SH-SY5Y (cell line): ENCODE data around the gene TMC7.

ENCODE experiments used
- GATA2 ChIP-seq: IDR thresholded peaks from 2 replicates; pipeline ENCODE4 v1.6.1; 2011; ENCODE audit warnings: mild to moderate bottlenecking, low read depth, low read length
- GATA3 ChIP-seq: IDR thresholded peaks from 2 replicates; pipeline ENCODE4 v1.6.1; 2011; ENCODE audit warnings: low read depth, mild to moderate bottlenecking, low read length, moderate library complexity

Gene TMC7

GRCh38 chr16:18983565-18984434, at the start of gene TMC7:
TMC7 (plus strand) TSS chr16:18983934; CDS start chr16:18984064, 130 bp downstream.
- no peak for TF ChIP-seq GATA2
- no peak for TF ChIP-seq GATA3

- no peak for TF ChIP-seq GATA2
- no peak for TF ChIP-seq GATA3
Observed at GRCh38 chr16:18936727-18937340, 46.9 kb upstream of the TMC7 start.

- TF ChIP-seq GATA3: no peak
- TF ChIP-seq GATA2: no peak
Observed at GRCh38 chr16:18937390-18937789, 46.3 kb upstream of the TMC7 start.

DNA sequence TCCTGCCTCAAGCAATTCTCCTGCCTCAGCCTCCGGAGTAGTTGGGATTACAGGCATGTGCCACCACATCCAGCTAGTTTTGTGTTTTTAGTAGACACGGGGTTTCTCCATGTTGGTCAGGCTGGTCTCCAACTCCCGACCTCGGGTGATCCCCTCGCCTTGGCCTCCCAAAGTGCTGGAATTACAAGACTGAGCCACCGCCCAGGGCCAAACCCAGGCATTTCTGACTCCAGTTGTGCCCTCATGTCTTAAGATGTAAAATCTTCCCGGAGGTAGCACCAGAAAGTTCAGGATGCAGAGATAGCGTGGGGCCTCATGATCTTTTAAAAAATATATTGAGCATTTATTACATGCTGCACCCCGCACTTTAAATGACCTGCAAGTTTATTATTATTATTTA, 44.7 kb upstream of the TMC7 start:
- TF ChIP-seq GATA3 (no peak), GATA2 (no peak)

DNA sequence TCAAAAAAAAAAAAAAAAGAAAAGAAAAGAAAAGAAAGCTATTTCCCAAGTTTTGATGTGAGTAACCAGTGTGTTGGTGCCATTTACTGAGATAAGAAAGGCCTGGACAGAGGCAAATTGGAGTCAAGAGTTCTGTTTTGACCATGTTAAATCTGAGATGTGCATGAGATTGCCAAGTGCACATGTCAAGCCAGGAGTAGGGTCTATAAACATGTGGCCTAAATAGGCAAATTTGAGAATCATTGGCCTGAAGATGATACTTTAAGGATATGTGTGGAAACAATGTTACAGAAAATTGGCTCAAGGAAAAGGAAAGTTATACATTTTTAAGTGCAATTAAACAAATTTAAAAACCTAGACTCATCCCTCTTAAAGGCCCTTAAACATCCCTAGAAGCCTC, 42.3 kb upstream of the TMC7 start:
- no peak for TF ChIP-seq GATA2
- TF ChIP-seq GATA3: no peak

- no peak for TF ChIP-seq GATA3
- no peak for TF ChIP-seq GATA2
Observed at GRCh38 chr16:18942061-18942460, 41.7 kb upstream of the TMC7 start.

- TF ChIP-seq GATA2 (no peak), GATA3 (no peak)
Observed at GRCh38 chr16:18943414-18943813, 40.3 kb upstream of the TMC7 start.

GRCh38 chr16:18945233-18945632, 38.5 kb upstream of the TMC7 start:
- TF ChIP-seq GATA3: no peak
- TF ChIP-seq GATA2: no peak

DNA sequence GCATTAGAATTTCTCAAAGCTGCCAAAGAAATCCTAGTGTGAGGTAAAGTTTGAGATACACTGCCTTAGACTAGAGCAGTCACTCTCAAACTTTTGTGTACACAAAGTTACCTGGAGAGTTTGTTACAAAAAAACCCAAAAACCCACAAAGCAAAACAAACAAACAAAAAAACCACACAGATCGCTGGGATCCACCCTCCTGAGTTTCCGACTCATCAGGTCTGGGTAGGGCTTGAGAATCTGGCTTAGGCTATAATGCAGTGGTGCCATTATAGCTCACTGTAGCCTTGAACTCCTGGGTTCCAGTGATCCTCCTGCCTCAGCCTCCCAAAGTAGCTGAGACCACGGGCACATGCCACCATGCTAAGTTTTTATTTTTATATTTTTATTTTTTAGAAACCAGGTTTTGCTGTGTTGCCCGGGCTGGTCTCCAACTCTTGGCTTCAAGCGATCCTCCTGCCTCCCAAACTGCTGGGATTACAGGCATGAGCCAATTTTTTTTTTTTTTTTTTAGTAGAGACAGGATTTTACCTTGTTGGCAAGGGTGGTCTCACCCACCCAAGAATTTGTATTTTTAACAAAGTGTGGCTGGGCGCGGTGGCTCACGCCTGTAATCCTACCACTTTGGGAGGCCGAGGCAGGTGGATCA, 35.2 kb upstream of the TMC7 start:
- TF ChIP-seq GATA3 (no peak), GATA2 (no peak)

DNA sequence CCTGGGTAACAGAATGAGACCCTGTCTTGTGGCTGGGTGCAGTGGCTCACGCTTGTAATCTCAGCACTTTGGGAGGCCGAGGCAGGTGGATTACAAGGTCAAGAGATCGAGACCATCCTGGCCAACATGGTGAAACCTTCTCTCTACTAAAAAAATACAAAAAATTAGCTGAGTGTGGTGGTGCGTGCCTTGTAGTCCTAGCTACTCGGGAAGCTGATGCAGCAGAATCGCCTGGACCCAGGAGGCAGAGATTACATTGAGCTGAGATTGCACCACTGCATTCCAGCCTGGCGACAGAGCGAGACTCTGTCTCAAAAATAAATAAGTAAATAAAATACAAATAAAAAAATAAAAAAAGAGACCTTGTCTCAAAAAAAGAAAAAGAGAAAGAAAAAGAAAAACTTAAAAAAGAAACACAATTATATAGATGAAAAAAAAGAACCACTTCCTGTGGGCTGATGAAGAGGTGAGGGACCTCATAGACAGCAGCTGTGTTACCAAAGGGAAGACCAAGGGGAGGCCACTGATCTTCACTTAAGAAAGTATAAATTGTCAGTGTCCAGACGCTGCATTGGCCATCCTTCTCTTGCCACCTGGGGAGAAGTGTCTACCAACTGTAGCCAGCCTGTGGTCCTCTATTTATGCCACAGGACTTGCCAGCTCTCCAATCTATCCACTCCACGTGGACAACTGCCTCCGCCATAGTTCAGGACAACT, 33.1 kb upstream of the TMC7 start:
- TF ChIP-seq GATA3 (no peak), GATA2 (no peak)

GRCh38 chr16:18953547-18953946, 30.2 kb upstream of the TMC7 start:
- no peak for TF ChIP-seq GATA3
- TF ChIP-seq GATA2: no peak

DNA sequence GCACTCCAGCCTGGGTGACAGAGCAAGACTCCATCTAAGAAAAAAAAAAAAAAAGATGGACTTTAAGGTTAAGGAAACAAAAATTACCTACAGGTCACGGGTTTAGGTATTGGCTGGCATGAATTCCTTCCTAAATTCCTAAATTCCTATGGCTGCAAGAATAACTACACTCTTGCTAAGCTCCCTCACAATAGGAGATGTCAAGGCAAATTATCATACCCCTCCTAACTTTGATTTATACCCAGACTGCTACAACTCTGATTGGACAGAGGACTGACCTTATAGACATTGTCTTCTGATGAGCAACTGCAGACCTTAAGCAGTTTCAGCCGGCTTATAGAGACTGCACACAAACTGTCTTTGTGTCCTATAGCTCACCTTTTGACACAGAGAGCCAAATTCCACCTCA, 25.1 kb upstream of the TMC7 start:
- TF ChIP-seq GATA2 (no peak), GATA3 (no peak)

- no peak for TF ChIP-seq GATA2
- TF ChIP-seq GATA3: no peak
Observed at GRCh38 chr16:18959031-18959505, 24.7 kb upstream of the TMC7 start.

DNA sequence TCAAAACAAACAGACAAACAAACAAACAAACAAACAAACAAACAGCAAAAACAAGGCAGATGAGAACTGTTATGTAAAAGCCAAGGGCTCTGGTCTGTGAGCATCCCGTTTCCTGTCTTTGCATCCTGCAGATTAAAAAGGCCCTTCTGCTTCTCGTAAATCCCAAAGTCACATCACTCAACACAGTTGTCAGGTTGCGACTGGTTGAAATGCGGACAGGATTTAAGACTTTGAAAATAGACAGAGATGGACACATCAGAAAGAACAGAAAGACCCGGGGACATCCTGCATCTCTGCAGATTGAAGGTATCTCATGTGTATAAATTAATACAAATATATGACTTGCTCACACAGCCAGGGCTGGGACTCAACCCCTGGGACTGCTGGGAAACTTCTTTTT, 18.2 kb upstream of the TMC7 start:
- no peak for TF ChIP-seq GATA2
- TF ChIP-seq GATA3: no peak

DNA sequence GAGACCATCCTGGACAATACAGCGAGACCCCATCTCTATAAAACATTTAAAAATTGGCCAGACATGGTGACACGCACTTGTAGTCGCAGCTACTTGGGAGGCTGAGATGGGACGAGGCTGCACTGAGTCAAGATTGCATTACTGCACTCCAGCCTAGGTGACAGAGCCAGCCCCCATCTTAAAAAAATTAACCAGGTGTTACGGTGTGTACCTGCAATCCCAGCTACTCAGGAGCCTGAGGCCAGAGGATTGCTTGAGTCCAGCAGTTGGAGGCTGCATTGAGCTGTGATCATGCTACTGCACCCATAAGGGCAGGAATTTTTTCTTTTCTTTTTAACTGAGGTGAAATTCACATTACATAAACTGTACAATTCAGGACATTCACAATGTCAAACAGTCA, 16.9 kb upstream of the TMC7 start:
- TF ChIP-seq GATA2 (no peak), GATA3 (no peak)
